Dermis blood vessel endothelial cell (primary cell): Measurements from ENCODE around the gene C20orf144. TPM values are rescaled to one million over a fixed set of nuclear protein-coding genes. Genes with fewer than 3 reads are reported as not detected.
"Not testable (repeated sequence)": the region's sequence is repeated elsewhere in the genome, so short reads cannot be mapped to it uniquely, and the experiment has no call there.

ENCODE experiments used
- DNase-seq: peaks from one replicate; pipeline ENCODE4 v3.0.0; 2010
- total RNA-seq: library from RNA; depleted of rRNA; stranded (reverse); fragments of >200 nt; gene quantifications from 2 replicates; pipeline ENCODE4 v1.2.3, GENCODE V29; 2014

C20orf144 gene
- total RNA-seq: 0.05 TPM in 1 of 2 replicates, not detected in the other

DNA sequence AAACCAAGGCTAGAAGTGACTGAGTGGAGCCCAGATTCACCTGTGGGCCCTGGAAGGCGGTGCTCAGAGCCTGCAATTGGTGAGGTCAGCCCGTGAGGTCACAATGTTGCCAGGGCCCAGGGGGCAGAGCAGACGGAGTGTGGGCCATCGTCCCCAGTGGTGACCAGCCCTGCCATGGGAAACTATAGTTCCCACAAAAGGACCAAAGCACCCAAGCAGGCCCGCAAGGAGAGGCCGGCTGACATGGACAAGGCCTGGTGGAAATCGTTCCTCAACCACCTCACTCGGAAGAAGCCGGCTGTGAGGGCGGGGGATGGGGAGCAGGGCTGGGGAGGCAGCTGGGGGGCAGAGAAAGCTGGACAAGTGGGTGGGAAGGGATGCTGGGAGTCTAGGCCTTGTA, at the start of gene C20orf144:
Gene C20orf144 (plus strand): TSS at position 156 of the 400 bp plus-strand sequence. CDS start 19 bp downstream, at position 175.
- no peak for DNase-seq

GRCh38 chr20:33621717-33622400, 40.3 kb upstream of the C20orf144 start:
- DNase-seq: no peak

DNA sequence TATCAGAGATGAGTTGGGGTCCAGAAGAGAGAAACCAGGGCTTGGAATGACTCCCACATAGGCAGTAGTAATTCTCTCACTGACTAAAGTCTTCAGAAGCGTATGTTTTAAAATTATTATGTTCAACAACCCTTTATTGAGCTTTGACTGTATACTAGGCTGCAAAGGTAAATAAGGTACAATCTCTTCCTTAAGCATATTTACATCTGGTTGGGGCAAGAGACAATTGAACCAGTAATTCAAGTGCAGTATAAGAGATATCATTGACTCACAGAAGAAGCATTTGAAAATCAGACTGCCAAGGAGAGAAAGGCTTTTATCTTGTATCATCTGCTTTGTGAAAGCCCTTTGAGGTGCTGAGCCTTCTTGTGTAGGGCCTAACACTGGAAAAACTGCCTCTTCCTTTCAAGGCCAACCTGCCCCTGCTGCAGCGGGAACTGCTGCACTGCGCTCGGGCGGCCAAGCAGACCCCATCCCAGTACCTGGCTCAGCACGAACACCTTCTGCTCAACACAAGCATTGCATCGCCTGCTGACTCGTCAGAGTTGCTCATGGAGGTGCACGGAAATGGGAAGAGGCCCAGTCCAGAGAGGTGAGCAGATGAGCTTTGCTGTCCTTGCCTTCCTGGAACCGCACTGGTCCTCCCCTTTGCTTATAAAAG, 39.3 kb upstream of the C20orf144 start:
- DNase-seq: no peak

DNA sequence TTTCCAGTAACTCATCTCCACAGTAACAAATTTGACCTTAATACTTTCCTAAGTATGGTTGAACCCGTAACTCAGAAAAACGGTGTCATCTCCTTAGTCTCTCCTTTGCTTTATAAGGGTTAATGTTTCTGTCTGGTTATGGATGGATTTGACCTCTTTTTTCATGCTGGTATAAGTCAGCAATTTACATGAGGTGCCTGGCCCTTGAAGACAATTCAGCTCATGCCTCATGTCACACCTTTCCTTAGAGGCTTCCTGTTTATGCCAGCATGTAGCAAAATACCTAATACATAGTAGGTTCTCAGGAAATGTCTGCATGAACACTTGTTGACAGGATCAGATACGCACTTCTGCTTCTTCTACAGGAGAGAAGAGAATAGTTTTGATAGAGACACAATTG, 37.7 kb upstream of the C20orf144 start:
- peak; percentile 17 for DNase-seq

DNA sequence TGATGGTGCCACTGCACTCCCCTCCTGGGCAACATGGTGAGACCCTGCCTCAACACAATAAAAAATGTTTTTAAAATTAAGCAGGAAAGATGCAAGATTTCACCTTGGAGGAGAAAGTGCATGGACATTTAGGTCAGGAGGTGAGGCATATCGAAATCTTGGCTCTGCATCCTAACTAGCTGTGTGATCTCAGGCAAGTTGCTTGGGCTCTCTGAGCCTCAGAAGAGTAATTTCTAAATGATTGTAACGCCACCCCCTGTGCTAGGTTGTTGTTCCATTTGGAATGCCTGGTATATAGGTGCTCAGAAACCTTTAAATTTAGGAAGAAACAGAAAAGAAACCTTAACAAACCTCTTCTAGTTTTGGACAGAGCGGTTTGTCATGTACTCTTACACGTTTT, 35.9 kb upstream of the C20orf144 start:
- no peak for DNase-seq

DNA sequence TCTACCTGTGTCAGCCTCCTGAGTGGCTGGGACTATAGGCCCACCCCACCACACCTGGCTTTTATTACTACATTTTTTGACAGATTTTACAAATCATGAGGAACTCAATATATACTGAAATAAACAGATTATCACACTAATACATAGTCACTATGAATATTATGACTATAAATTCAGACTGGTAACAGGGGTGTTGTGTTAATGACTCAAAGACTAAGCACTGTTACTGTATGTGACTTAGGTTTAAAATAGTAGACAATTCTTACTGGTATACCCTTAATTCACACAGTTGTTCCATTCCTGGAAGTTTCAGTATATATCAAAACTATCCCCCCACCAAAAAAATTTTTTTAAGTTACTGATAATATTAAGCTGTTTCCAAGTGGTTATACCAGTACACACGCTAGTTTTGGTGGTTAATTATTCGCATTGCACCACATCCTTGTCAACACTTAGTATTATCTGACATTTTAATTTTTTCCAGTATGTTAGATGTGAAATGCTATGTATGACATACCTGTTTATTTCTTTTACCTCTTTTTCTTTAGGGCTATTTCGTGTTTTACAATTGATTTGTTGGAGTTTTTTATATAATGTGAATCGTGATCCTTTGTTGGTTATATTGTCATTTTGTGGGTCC, 34.4 kb upstream of the C20orf144 start:
- DNase-seq: no peak

DNA sequence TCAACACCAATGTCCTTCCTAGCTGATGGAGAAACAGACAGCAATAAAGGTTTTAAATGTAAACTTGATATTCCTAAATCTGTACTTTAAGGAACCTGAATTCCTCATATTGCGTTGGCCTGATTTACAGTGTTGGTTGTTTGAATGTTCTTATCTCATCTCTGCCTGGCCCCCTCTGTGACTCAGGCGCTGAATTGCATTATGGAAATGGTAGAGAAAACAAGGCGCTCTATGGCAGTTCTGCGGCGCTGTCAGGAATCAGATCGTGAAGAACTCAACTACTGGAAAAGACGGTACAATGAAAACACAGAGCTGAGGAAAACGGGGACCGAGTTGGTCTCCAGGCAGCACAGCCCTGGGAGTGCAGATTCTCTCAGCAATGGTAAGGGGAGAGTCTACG, 32.6 kb upstream of the C20orf144 start:
- DNase-seq: no peak

DNA sequence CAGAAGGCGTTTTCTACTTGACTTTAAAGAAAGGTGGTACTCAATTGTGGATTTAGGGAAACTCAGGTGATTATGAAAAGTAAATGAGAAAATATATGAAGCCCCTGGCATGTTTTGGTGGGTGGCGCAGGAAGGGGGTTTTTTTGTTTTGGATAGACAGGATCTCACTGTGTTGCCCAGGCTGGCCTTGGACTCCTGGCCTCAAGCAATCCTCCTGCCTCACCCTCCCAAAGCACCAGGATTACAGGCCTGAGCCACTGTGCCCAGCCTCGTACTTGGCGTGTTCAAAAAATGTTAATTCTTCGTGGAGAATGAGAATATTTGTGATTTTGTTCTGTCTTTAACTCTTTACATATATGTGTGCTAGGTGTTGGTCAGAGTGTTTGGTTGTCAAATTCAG, 32.1 kb upstream of the C20orf144 start:
- DNase-seq: no peak

DNA sequence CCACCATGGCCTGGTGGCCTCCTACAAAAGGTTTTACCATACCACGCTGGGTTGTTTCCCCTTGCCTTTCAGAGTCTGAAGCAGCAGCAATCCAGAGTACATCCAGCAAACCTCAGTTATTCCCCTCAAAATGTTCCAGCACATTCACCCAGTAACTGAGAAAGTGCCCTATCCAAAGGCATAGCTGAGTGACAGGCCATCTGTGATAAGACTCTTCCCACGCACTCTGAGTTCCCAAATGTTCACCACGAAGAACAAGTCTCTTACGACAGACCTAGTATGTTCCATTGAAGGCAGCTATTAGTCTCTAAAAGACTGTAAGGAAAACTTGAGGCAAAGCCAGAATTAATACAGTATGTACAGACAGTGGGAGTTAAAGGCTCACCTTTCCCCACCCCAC, 31.6 kb upstream of the C20orf144 start:
- no peak for DNase-seq

- DNase-seq: not testable (repeated sequence)
Observed at GRCh38 chr20:33631910-33632309, 30.2 kb upstream of the C20orf144 start.

- DNase-seq: no peak
Observed at GRCh38 chr20:33635341-33635740, 26.8 kb upstream of the C20orf144 start.

GRCh38 chr20:33636776-33637175, 25.4 kb upstream of the C20orf144 start:
- DNase-seq: no peak

GRCh38 chr20:33640287-33640686, 21.8 kb upstream of the C20orf144 start:
- no peak for DNase-seq

GRCh38 chr20:33644313-33645071, 17.6 kb upstream of the C20orf144 start:
- DNase-seq: no peak

DNA sequence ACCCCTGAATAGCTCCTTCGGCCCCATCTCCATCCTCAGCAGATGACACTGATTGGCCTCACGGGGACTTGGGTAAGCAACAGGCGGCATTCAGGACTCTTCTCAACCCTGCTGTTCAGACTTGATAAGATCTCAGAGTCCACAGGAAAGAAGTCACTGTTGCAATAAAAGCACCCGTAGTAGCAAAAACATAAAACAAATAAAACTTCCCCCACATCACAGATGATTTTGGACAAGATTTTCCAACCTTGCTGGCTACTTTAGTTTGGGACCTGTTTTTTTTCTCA, 17.1 kb upstream of the C20orf144 start:
- DNase-seq: no peak

GRCh38 chr20:33645396-33645795, 16.7 kb upstream of the C20orf144 start:
- DNase-seq: no peak

GRCh38 chr20:33646191-33646590, 15.9 kb upstream of the C20orf144 start:
- DNase-seq: no peak

DNA sequence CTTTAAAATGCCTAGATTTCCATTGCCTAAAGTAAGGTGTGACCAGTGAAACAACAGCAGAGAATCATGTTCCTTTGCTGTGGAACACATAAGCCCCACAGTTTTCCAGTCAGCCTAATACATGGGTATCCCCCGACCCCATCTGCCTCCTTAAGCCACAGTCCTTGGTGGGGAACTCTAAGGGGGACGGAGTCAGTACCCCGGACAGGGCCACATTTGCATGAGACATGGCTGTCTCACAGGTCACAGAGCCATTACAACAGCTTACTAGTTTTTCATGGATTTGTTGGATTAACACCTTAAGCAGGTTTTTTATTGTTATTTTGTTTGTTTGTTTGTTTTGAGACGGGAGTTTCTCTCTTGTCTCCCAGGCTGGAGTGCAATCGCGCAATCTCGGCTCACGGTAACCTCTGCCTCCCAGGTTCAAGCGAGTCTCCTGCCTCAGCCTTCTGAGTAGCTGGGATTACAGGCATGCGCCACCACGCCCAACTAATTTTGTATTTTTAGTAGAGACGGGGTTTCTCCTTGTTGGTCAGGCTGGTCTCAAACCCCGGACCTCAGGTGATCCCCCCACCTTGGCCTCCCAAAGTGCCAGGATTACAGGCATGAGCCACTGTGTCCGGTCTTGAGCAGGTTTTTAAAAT, 15.0 kb upstream of the C20orf144 start:
- DNase-seq: not testable (repeated sequence)

DNA sequence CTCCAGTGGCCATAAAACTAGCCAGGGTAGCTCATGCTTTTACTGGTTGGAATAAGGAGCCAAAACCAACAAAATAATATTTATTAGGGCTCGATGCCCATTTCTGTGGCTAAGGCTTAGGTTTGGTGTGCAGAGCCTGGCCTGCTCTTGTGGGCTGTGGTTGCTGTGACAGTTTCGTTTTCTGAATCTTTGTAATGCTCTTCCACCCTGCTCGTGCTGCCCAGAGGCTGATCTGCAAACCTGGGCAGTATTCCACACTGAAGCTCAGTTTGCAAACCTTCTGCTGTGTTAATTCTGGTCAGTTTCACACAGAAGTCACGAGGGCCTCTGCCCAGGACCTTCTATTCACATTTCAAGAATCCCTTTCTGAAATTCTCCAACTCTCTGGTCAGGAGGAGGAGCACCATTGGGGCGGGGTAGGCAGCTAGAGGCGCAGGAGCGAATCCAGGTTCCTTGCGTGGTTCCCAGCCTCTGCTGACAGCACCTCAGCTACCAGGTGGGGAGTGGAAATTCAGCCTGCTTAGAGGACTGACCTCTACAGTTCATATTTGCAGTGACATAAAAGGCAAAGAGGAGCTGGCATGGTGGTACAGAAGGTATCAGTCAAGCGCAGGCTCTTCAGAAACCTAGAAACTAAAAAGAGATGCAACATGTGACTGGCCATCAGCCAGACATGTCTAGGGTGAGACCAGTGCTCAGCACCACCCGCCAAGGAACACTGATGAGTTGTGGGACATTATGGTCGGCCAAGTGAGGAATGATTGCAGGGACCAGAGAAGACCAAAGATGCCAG, 14.3 kb upstream of the C20orf144 start:
- DNase-seq: no peak

GRCh38 chr20:33648396-33649004, 13.6 kb upstream of the C20orf144 start:
- no peak for DNase-seq

GRCh38 chr20:33649201-33649681, 12.9 kb upstream of the C20orf144 start:
- DNase-seq: no peak
